OCI-LY1 (cell line): ENCODE measurements around the gene DNAH8.

Experiments used
- EZH2 ChIP-seq: fragments of 200-600 bp; sonication (generic), shearing (Covaris generic); IDR thresholded peaks from 2 replicates; pipeline ENCODE4 v1.8.0; 2017; ENCODE audit warnings: borderline replicate concordance, mixed run types, mild to moderate bottlenecking, antibody characterized with exemption, low read length, moderate library complexity, mixed read lengths
- TF ChIP-seq, protein P1 (sequence below): fragments of 200-600 bp; sonication (generic), shearing (Covaris generic); IDR thresholded peaks from 2 replicates; pipeline ENCODE4 v1.5.1; 2017; ENCODE audit warnings: mild to moderate bottlenecking, antibody characterized with exemption, low read length, moderate library complexity, mixed read lengths

DNA sequence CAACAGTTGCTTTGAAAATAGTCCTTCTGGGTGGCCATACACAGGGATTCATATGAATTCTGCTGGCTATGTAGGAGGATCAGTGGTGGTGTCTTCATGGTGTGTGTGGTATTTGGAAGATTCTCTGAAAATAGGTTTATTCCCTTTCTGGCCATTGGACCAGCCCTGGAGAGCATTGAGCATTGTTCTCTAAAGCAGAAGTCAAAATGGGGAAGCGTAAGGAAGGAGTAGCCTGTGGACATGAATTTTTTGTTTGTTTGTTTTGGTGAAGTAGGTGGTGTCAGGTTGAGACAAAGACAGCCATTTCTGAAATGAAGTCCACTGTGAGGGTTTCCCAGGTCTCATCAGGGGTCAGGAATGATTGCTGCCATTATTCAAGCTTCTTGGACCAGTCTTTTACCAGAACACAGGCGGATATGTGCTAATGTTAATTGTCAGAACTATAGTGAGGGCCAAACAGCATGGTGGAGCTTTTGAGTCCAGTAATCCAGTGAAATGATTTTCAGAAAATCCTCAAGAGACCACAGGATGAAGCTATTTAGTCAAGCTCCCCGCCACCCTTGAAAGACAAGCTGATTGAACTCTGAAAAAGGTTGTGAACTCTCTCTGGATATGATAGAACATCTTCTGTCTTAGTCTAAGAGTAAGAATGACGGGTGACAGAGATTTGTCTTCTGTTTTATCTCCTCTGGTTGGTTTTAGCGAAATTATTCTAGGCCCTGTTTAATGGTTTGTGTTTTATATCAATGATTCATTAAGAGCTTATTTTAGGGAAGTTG, 60.0 kb downstream of the DNAH8 start:
- TF ChIP-seq, protein P1, sequence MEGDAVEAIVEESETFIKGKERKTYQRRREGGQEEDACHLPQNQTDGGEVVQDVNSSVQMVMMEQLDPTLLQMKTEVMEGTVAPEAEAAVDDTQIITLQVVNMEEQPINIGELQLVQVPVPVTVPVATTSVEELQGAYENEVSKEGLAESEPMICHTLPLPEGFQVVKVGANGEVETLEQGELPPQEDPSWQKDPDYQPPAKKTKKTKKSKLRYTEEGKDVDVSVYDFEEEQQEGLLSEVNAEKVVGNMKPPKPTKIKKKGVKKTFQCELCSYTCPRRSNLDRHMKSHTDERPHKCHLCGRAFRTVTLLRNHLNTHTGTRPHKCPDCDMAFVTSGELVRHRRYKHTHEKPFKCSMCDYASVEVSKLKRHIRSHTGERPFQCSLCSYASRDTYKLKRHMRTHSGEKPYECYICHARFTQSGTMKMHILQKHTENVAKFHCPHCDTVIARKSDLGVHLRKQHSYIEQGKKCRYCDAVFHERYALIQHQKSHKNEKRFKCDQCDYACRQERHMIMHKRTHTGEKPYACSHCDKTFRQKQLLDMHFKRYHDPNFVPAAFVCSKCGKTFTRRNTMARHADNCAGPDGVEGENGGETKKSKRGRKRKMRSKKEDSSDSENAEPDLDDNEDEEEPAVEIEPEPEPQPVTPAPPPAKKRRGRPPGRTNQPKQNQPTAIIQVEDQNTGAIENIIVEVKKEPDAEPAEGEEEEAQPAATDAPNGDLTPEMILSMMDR: no peak
- no peak for TF ChIP-seq EZH2
